HG03575 (cell line): Measurements from ENCODE around the gene VARS2.
"Not testable (repeated sequence)": the region's sequence is repeated elsewhere in the genome, so short reads cannot be mapped to it uniquely, and the experiment has no call there.

Experiments
- ATAC-seq: cut with Tn5 transposase; IDR thresholded peaks from one replicate; pipeline ENCODE4 v1.9.1; 2021; ENCODE audit not compliant: unreplicated experiment, insufficient number of reproducible peaks, low FRiP score; ENCODE audit errors: extremely low read depth

Gene VARS2

DNA sequence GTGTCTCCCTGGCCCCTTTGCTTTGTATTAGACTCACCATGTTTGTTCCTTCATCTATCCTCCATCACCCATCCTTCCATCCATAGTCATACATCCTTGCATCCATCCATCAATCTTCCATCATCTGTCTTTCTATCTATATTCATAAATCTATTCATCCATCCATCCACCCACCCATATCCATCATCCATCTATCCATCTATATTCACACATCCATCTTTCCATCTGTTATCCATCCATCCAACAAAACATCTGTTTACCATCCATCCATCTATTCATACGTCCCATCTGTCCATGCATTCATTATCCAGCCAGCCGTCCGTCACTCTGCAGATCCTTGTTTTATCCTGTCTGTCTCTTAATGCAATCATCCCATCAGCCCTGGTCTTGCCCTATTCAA lies 19.1 kb upstream of the VARS2 start:
- no peak for ATAC-seq

DNA sequence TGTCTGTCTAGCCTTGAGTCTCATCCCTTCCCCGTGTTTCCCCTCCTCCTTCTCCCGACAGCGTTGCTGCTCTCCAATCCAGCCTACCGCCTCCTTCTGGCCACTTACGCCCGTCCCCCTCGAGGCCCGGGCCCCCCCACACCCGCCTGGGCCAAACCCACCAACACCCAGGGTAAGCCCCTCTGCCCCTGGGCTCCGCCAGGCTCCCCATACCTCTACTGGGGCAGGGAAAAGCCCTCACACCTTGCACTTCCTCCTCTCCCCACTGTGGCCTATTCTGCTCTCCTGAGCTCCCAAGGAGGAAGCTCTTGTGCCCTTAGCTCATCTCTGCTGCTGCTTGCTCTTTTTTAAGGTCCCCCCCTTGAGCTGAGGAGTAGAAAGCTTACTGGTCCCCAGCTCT lies 18.7 kb upstream of the VARS2 start:
- no peak for ATAC-seq

DNA sequence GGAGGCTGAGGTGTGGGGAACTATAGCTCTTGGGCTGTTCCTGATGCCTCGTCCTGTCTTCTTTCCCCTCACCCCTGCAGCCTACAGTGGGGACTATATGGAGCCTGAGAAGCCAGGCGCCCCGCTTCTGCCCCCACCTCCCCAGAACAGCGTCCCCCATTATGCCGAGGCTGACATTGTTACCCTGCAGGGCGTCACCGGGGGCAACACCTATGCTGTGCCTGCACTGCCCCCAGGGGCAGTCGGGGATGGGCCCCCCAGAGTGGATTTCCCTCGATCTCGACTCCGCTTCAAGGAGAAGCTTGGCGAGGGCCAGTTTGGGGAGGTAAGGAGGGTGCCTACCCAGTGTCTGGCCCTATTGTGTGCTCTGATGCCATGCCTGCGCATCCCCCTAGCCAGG lies 17.5 kb upstream of the VARS2 start:
- ATAC-seq, result no peak

DNA sequence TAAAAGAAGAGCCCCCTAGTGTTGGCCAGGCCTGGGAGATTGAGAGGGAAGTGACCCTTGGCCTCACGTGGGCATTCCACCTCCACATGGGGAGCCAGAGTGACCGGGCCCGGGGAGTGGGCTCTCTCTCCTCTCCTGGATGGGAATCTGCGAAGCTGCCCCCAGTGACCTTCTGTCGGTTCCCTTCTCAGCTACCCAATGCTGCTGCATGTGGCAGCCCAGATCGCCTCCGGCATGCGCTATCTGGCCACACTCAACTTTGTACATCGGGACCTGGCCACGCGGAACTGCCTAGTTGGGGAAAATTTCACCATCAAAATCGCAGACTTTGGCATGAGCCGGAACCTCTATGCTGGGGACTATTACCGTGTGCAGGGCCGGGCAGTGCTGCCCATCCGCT lies 16.2 kb upstream of the VARS2 start:
- no peak for ATAC-seq

DNA sequence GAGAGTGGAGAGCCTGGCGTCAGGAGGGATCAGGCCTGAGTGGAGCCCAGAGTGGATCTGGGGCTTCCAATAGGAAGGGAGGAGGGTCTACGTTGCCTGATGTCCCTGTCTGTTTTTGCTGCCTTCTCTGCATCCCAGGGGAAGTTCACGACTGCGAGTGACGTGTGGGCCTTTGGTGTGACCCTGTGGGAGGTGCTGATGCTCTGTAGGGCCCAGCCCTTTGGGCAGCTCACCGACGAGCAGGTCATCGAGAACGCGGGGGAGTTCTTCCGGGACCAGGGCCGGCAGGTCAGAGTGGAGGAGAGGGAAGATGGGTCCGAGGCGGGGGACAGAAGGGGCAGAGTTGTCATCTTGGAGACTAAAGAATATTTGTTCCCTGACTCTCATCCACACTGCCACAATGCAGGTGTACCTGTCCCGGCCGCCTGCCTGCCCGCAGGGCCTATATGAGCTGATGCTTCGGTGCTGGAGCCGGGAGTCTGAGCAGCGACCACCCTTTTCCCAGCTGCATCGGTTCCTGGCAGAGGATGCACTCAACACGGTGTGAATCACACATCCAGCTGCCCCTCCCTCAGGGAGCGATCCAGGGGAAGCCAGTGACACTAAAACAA lies 15.2 kb upstream of the VARS2 start:
- no peak for ATAC-seq

DNA sequence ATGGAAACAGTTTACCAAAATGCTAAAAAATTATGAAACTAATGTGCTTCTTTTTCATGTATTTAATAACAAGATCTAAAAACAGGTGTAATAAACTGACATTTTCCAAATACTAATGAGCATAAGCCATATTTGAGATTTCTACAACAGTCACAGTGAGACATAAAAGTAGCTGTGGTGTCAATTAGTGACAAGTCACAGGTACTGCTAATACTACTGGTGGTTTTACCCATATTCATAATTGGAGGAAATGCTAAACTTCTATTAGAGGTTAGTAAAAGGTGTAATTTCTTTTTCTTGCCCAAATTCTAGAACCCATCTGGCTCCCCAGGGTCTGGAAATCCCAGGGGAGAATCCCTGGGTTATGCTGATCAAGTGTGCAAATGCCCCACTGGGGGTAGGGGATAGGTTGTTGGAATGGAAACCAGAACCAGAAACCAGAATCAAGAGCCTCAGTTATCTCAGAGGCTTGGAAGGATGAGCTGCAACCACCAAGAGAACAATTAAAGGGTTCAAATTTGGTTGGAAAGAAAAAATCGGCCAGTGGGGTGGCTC lies 13.1 kb upstream of the VARS2 start:
- no peak for ATAC-seq

GRCh38 chr6:30901436-30901835 lies 12.6 kb upstream of the VARS2 start:
- no peak for ATAC-seq

- ATAC-seq, result not testable (repeated sequence)
These were observed 11.8 kb upstream of the VARS2 start for GRCh38 chr6:30902196-30902595.

- ATAC-seq, result no peak
These were observed 11.3 kb upstream of the VARS2 start for GRCh38 chr6:30902709-30903108.

DNA sequence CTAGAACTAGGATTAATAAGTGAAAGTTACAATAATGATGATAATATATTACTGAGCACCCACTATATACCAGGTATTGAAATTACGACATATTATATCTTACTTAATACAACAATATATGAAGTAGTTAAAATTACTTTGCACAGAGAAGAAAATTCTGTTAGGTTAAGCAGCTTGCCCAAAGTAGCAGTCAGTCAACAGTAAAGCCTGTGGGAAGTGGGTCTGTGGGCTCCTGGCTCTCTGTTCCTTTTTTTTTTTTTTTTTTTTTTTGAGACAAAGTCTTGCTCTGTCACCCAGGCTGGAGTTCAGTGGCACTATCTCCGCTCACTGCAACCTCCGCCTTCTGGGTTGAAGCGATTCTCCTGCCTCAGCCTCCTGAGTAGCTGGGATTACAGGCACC lies 10.8 kb upstream of the VARS2 start:
- no peak for ATAC-seq

DNA sequence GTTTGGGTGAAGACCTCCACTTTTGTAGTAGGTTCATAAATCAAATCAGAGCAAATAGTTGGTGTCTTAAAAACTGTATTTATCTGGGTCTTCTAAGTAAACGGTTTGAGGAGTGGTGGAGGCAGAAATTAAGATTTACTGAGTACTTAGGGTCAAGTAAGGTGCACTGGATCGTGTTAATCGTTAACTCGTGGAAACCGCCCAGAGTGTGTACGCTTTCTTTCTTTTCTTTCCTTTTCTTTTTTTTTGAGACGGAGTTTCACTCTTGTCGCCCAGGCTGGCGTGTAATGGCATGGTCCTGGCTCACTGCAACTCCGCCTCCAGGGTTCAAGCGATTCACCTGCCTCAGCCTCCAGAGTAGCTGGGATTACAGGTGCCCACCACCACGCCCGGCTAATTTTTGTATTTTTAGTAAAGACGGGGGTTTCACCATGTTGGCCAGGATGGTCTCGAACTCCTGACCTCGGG lies 6.7 kb upstream of the VARS2 start:
- ATAC-seq, result not testable (repeated sequence)

DNA sequence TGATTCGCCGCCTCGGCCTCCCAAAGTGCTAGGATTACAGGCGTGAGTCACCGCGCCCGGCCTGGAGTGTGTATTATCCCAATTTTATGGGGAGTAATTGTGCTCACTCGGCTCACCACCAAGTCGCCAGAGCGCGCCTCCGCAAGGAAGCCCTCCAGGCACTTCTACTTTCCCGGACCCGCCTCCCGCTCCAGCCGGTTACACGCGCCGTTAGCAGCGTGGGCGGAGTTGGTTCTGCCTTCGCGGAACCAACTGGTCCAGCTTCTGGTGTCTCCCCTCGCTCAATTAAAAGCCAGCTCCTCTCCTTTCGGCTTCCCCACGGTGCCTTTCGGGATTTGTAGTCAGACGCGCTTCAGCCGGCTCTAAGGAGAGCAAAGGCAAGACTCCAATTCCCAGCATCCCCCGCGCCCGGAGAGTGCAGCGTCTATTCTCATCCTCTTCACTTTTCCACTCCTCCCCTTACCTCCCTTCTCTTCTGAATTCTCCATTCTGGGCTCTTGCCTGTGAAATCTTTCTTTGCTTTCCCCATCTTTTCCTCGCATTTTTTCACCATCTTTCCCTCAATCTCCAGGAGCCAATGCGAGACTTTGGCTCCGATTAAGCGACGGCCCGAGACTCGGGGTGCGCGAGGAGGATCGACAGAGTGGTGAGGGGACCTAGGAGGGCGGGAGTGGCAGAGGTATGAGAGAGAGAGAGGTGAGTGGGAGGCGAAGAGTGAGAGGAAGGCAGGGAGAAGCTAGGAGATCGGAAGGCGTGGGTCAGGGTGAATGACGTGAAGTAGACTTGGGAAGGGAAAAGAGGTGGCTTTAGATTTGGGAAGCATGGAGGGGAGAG lies 6.1 kb upstream of the VARS2 start, which contains the start of gene GTF2H4:
Gene GTF2H4 (plus strand): TSS at position 450 of the 834 bp plus-strand sequence.
- peak; percentile 81 for ATAC-seq

GRCh38 chr6:30908700-30909099 lies 5.3 kb upstream of the VARS2 start:
- no peak for ATAC-seq

DNA sequence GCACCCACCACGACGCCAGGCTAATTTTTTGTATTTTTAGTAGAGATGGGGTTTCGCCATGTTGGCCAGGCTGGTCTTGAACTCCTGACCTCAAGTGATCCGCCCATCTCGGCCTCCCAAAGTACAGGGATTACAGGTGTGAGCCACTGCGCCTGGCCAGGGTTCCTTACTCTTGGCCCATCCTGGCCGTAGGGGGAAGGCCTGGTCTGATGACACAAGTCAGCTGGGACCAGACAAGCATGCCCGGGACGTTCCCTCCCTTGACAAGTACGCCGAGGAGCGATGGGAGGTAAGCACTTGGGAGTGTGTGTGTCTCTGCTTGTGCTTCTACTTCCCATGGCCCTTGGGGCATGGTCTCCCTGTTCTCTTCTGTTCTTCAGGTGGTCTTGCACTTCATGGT lies 3.6 kb upstream of the VARS2 start:
- ATAC-seq, result not testable (repeated sequence)

DNA sequence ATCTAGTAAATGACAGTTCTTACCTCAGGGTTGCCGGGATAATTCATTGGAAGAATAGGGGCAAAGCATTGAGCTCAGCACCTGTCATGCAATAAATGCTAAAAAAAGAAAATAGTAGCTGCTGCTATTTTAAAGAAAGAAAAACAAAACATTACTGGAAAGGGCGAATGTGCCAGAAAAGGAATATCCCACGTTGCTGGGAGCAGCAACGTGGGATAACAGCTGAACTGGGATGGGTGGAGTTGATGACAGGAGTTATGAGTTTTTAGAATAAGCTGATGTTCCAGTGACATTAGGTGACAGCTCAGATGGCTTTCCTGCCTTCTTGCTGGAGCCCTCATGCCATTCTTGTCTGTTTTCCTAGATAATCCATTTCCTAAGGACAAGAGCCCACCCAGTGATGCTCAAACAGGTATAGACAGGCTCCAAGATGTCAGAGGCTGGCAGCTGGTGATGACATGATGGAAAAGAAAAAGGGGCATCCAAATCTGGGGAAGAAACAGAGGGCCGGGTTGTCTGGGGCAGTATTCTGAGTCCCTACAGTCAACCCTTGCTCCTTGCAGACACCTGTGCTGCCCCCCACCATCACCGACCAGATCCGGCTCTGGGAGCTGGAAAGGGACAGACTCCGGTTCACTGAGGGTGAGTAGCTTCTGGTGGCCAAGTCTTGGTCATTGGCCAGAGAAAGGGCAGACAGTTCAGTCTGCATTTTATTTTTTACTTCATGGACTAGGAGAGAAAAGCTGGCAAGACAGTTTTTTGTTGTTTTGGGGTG lies 1.1 kb upstream of the VARS2 start:
- ATAC-seq, result no peak

DNA sequence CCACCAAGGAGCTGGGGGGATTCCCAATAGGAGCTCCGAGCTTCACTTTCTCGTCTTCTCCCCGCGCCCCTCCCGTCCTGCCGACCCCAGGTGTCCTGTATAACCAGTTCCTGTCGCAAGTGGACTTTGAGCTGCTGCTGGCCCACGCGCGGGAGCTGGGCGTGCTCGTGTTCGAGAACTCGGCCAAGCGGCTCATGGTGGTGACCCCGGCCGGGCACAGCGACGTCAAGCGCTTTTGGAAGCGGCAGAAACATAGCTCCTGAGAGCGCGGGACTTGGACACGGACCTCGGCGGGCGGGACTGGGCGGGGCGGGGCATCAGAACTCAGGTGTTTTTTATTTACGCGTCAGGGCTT lies 340 bp upstream of the VARS2 start:
- no peak for ATAC-seq

DNA sequence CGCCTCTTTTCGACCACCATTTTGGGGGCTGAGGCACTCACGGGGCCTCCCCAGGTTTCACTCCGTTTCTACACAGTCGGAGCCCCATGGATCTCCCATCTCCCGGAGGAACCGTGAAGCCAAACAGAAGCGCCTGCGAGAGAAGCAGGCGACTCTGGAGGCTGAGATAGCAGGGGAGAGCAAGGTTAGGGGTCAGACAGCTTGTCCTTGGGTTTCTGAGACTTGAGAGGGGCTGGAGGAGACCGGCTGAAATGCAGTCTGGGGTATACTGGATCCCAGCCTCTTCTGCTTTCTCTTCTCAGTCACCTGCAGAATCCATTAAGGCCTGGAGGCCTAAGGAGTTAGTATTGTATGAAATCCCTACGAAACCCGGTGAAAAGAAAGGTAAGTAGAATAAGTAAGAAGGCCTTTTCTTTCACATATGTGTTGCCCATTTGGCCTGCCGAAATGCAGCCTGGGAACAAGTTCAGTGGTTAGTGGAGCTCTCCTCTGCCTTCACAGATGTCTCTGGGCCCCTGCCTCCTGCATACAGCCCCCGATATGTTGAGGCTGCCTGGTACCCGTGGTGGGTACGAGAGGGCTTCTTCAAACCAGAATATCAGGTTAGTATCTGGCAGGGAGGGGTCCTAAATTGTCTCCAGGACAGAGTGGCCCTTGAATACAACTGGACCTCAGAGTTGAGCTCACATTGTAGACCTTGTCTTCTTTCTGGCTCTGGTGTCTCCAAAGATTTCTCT lies 984 bp downstream of the VARS2 start:
- no peak for ATAC-seq

DNA sequence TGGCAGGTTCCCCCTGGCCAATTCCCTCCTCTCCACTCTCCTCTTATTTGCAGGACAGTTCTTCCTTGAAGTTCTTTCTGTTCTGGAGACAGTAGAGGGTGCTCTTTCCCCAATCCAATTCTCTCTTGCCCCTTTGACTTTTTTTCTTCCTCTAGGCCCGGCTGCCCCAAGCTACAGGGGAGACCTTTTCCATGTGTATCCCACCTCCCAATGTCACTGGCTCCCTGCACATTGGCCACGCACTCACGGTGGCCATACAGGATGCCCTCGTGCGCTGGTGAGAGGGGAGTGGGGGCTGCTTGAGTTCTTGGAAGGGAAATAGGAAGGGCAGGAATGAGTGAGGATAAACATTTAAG lies 1.5 kb downstream of the VARS2 start:
- no peak for ATAC-seq

DNA sequence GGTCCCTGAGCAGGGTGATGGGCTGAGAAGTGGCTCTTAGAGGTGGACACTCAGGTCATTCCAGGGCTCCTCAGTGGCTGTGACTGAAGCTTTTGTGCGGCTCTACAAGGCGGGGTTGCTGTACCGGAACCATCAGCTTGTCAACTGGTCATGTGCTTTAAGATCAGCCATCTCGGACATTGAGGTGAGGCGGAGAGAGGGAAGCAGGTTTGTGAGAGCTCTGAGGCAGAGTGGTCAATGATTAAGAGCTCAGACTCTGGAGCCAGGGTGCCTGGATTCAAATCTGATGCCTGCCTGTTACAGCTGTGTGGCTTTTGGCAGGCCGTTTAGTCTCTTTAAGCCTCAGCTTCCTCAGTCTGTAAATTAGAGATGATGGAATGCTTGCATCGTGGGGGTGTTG lies 3.0 kb downstream of the VARS2 start:
- no peak for ATAC-seq
